ENCODE measurements around the gene ITGA5.

GRCh38 chr12:54398995-54399793 lies 19.9 kb downstream of the ITGA5 start:
- TF ChIP-seq CTCF (IDR thresholded peaks at IDR 0.05 in 2 of 3, conservative IDR thresholded peaks at IDR 0.05 in 1 of 3; ENCODE audit: borderline replicate concordance in 1 of 3, insufficient read depth in 1 of 3, low read depth in 2 of 3, low read length in 2 of 3) (peak; percentile 91 to 99 (median 99)), YY1 (IDR thresholded peaks at IDR 0.05; ENCODE audit: extremely low read depth, insufficient replicate concordance, low read depth, low read length) (peak; percentile 11), MAX (IDR thresholded peaks at IDR 0.05) (no peak)
